ENCODE results near the gene KDELR3.

GRCh38 chr22:38467904-38468442 is at the start of gene KDELR3:
- TF ChIP-seq HDAC6 (IDR thresholded peaks at IDR 0.05; ENCODE audit: low read depth, low read length) (no peak), MAX (IDR thresholded peaks at IDR 0.05) (peak; percentile 11; the same call in 1 of the 2 replicates), EGR1 (IDR thresholded peaks at IDR 0.05; ENCODE audit: borderline replicate concordance, low read depth, low read length) (peak; percentile 94), POLR2AphosphoS5 (IDR thresholded peaks at IDR 0.05; ENCODE audit: low read depth, low read length) (no peak), CTCF (IDR thresholded peaks at IDR 0.05; ENCODE audit: control extremely low read depth in 1 of 3, insufficient read depth in 1 of 3, low read depth in 1 of 3, low read length in 3 of 3) (no peak), POLR2A (IDR thresholded peaks at IDR 0.05; ENCODE audit: control extremely low read depth in 1 of 2, low read depth in 2 of 2, low read length in 2 of 2) (no peak), EP300 (IDR thresholded peaks at IDR 0.05; ENCODE audit: borderline replicate concordance in 1 of 2, low read depth in 2 of 2, low read length in 2 of 2) (no peak), MAFK (IDR thresholded peaks at IDR 0.05; ENCODE audit: low read depth, low read length) (no peak), E2F6 (IDR thresholded peaks at IDR 0.05) (no peak)
